NOMO-1 (cell line): ENCODE measurements around the gene KCNH8.
A peak's percentile ranks its signal among the peaks of the same experiment; 100 is the strongest.

Source experiments
- DNase-seq, 2 experiments: peaks; one replicate each; lab custom pipeline; 2025; ENCODE audit not compliant: unreplicated experiment in 2 of 2; lab: John Stamatoyannopoulos, UW

The KCNH8 gene

DNA sequence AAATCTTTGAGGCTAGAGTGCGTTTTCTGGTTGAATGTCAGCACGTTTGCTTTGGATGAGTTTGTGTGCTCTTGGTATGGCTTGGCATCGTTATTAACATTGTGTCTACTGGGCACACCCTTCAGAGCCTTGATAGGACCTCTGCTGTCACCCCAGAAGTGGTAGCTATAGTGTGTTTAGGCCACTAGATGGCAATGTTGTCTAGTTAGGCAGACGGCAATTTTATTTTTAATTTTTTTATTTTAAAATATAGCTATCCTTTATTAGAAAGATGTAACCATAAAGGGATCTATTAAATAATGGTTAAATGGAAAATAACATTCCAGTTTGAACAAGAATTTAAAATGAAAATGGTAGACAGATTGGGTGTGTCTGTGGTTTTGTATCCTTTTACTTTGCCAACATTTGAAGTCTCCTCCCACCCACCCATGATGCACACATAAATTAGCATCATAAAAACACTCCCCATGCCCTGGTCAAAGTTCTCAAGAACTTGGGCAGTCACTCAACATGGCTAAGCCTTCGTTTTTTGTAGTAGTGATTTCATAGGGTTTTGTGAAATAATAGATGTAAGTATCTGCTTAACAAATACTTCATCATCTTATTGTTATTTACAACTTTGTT, 200.7 kb downstream of the KCNH8 start:
- peak; percentile 5 to 39 for DNase-seq

DNA sequence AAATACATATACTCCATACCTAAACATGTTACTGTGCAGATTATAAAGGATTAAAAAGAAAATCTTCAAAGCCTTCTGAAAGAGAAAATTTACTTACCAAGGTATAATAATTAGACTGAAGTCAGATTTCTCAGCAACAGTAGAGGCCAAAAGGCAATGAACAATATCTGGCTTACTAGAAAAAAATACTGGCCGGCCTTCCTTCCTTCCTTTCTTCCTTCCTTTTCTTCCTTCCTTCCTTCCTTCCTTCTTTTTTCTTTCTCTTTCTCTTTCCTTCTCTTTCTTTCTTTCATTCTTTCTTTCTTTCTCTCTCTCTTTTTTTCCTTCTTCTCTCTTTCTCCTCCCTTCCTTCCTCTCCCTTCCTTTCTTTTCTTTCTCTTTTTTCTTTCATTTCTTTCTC, 209.6 kb downstream of the KCNH8 start:
- DNase-seq = no peak

- DNase-seq = no peak
Observed at GRCh38 chr3:19363071-19363470, 214.8 kb downstream of the KCNH8 start.

DNA sequence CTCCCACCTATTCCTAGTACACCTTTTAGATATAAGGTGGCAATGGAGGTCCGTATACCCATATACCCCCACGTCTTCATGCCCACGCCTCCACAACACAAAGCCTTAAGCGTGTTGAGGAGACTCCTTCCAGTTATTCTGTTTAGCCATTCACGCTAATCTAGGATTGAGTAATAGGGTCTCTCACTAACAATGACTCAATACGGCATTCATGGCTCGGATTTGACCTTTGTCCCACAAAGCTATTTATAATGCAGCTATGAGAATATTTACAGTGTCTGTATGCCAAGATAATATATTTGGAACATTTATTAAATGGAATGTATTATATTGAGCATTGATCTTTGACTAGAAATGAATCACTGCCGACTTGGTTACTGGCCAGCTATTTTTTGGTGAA, 215.8 kb downstream of the KCNH8 start:
- no peak for DNase-seq

DNA sequence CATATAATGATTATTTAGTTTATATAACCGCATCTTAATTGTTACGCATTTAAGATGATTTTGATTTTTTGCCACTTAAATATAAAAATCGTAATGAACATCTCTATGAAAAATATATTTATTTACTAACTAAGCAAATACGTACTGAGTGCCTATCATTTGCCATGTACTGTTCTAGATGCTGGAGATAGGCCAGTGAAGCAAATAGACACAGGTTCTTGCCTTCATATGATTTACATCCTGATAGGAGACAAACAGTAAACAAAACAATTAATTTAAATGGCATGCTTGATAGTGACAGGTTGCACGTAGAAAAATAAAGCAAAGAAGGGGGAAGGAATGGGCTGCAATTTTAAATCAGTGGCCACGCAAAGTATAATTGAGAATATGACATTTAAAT, 217.2 kb downstream of the KCNH8 start:
- no peak for DNase-seq

- no peak for DNase-seq
Observed at GRCh38 chr3:19384868-19385267, 236.6 kb downstream of the KCNH8 start.

DNA sequence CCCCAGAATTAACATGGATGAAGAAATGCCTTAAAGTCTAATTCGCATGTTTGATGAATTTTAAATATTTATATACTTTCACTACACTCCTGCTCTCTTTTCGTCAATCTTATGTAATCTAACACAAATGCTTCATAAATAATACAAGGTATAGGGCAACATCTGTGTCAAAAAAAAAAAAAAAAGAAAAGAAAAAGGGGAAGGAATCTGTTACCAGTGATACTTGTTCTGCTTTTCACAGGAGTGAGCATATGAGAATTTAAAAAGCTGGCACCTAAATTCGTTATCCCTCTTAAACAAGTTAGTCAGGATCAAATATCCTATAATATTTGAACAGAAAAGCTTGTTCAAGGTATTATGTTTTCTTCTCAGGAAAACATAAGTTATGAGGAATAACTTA, 243.8 kb downstream of the KCNH8 start:
- no peak for DNase-seq

- no peak for DNase-seq
Observed at GRCh38 chr3:19394946-19395345, 246.6 kb downstream of the KCNH8 start.

GRCh38 chr3:19396726-19397125, 248.4 kb downstream of the KCNH8 start:
- no peak for DNase-seq

DNA sequence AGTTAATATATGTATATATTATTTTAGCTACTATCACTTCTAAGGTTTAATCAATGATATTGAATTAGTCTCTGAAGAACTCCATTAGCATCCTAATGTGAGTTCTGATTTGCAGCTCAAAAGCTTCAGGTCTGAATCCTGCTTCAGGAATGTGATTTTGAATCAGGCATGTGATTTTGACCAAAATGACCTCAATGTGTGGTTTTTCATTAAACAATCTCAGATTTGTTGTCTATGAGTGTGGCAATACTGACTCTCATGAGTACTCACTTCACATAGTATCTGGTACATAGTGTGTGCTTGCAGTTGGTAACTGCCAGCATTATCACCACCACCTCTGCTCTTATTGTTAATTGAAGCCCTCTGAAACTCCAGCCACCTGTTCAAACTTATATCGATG, 251.0 kb downstream of the KCNH8 start:
- no peak for DNase-seq

DNA sequence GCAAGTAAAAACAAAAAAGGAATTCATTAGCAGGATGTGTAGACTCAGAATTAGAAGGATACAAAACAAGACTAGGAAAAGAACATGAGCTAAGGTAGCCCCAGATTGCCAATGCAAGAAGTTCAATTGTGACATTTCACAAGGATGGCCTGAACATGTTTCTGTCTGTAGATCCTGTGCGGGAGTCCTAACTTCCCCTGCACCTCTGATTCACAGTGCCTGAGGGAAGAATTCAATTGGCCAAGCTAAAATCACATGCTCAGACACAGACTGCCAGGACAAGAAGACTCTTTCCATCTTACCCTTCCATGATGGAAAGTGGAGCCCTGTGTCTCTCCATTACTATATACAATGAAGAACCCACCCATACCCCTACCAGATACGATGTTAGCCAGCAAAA, 251.5 kb downstream of the KCNH8 start:
- no peak for DNase-seq

- DNase-seq = no peak
Observed at GRCh38 chr3:19420159-19420558, 271.8 kb downstream of the KCNH8 start.

DNA sequence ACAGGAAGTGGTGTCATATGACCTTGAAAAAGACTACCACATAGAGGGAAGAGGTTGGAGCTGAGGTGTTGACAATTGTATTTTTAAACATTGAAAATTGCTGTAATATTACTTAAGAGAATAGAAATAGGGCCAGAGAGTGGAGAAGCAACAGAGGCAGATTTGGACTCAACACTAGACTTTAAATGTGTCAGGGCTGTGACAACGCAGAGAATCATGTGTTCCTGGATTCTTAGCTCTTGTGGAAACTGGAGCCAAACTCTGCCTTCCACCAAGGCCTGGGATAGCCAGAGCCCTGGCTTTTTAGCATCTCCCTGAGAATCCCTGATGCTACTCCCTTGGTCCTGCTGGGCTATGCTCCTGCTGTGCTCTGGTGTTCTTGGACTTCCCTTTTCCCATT, 277.5 kb downstream of the KCNH8 start:
- no peak for DNase-seq

- DNase-seq = no peak
Observed at GRCh38 chr3:19427422-19428149, 279.3 kb downstream of the KCNH8 start.

- no peak for DNase-seq
Observed at GRCh38 chr3:19428729-19429128, 280.4 kb downstream of the KCNH8 start.

GRCh38 chr3:19432669-19433068, 284.4 kb downstream of the KCNH8 start:
- DNase-seq = no peak

GRCh38 chr3:19436746-19437145, 288.4 kb downstream of the KCNH8 start:
- DNase-seq = no peak

DNA sequence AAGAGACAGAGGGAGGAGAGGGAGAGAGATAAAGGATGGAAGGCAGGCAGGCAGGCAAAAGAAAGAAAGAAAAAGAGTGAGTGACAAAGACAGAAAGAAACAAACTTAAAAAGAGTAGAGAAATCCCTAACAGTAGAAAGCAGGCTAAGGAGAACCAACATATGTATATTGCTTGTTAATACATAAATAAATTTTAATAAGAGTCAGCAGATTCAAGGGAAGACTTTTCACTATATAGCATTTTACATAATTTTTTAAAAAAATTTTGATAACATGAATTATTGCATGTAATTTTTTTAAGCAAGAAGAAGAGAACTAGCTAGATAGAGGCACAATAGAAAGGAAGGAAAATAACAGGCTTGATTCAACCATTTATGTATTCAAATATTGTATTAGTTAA, 291.6 kb downstream of the KCNH8 start:
- DNase-seq = no peak

DNA sequence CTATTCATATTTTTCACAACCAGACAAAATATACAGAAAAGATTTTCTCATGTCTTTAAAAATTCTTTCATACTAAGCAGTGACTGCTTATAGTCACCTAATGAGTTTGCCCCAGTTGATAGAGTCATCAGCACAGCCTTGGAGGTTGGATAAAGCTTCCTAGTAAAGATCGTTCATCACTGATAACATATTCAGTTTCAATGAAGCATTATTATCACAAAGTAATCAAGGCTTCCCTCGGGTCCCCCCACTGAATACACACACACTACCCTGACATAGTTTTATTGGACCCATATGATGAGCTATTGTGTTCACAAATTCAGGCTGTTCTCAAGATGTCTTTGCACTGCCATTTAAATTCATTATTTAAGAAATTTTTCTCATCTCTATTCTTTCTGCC, 297.8 kb downstream of the KCNH8 start:
- no peak for DNase-seq

- DNase-seq = no peak
Observed at GRCh38 chr3:19446687-19447086, 298.4 kb downstream of the KCNH8 start.

DNA sequence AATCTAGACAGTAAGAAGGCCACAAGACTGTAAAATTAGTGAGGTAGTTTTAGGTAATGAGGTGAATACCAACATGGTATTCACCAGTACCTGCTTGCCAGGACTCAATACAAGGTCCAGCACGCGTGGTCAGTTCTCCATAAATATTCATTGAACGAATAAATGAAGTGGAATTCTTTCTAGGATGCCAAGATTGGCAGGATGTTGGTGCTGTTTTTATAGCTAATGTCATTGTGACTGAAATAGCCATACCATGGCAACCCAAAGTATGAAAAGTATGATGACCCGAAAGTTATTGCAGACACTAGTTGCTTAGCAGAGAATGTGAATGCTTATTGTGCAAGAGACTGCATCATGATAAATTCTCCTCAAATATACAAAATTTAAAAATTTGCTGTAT, 307.2 kb downstream of the KCNH8 start:
- DNase-seq = no peak

- no peak for DNase-seq
Observed at GRCh38 chr3:19456738-19457137, 308.4 kb downstream of the KCNH8 start.

DNA sequence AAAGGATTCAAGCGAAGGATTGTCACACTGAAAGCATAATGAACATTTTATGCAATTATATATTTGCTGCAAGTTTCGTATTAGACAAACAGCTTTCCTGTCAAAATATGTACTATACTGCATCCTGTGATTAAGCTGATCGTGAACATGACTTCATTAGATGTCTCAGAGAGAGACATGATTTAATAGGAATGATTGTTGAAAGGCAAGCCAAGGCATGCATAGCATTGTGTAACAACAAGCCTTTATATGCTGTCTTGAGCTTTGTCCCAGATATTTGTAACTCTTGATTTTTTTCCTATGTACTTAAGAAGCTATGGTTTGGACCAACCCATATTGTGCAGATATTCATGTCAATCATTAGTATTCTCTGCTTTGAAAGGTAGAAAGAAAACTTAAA, 309.1 kb downstream of the KCNH8 start:
- no peak for DNase-seq
